EH (cell line): ENCODE results near the gene USP30.
A peak's percentile ranks its signal among the peaks of the same experiment; 100 is the strongest.

Experiments
- DNase-seq: peaks from one replicate; pipeline ENCODE4 v3.0.0-alpha.2; 2015; ENCODE audit warnings: low read depth

The USP30 gene

GRCh38 chr12:109127533-109128242, 75.3 kb downstream of the USP30 start:
- no peak for DNase-seq

DNA sequence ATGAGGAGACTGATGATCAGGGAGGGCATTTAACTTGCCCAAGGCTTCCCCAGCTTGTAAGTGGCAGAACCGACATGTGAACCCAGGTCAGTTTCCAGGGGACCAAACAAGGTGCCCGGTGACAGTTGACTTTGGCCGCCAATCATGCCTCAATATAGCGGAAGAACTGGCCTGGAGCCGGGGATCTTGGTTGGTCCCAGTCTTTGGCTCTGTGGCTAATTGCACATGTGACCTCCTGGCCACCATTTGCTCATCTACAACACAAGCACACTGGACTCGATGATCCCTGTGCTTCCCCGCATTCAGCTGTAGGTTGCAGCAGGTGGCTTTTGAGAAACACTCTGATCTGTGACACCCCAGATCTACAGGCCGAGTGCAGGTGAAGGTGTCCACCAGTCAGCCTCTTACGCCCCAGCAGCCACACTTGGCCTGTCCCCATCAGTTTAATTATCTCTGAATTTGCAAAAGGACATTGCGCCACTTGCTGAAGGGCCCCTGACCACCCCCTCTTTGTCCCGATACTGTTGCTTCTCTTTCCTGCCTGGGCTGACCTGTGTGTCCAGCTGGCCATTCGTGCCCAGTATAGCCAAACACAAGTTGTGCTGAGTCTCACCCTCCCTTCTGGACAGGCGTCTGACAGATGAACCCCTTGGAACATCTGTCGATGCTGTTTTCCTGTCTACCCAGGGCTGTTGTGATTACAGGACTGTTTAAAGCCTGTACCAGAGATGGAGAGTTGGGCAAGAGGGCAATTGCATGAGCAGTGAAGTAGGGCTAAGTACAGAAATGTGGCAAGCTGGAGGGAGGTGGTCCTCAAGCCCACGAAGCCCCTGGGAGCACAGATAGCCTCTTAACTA, 78.1 kb downstream of the USP30 start:
- no peak for DNase-seq

GRCh38 chr12:109131154-109132050, 79.0 kb downstream of the USP30 start:
- peak; percentile 14 for DNase-seq

DNA sequence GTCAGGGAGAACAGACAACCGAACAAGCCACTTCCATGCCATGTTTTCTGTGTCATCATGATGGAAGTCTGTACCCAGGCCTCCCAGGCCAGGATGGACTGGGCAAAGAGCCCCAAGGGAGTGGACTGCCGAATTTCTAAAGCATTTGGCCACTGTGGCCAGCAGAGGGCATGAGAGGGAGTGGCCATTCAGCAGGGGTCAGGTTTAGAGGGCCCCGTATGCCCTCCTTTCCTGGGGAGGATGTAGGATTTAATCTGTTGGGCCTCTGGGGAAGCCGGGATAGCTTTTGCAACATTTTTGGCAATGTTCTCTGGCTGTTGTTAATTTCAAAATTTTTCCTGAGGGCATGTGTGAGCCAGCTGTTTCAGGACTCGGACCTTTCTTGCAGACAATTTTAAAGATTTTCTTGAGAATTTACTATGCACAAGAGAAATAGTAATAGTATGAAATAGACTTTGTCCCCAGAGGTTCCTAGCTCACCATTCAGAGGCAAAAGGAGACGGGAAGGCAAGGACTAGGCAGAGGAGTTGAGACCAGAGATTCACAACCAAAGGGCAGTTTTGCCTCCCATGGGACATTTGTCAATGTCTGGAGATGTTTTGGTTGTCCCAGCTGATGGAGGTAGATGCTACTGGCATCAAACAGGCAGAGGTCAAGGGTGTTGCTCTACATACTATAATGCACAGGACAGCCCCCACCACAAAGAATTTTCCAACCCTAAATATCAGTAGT, 82.0 kb downstream of the USP30 start:
- DNase-seq: peak; percentile 38

DNA sequence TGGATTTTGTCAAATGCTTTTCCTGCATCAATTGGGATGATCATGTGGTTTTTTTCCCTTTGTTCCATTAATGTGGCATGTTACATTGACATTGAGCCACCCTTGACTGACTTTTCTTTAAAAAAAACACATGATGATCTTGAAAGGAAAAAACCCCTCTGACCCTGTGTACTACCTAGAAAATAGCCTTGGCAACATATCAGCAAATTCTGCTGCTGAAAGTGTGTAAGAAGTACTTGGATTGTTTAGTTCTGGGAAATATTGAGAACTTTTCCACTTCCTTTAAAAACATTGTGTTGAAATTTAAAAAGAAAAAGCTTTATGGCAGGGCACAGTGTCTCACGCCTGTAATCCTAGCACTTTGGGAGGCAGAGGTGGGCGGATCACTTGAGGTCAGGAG, 84.7 kb downstream of the USP30 start:
- no peak for DNase-seq
